Sigmoid colon (tissue), 4 donors: ENCODE measurements around the gene ANKS6.

Experiments
- EP300 ChIP-seq, 4 donors: sonication (generic); formaldehyde crosslinking; IDR thresholded peaks; one replicate each; pipeline ENCODE4 v1.6.1; 2017; ENCODE audit warnings: antibody characterized with exemption in 4 of 4
- POLR2A ChIP-seq, 2 donors: fragments of 450-650 bp; IDR thresholded peaks; one replicate each; pipeline ENCODE4 v1.6.1; 2016; ENCODE audit warnings: antibody characterized with exemption in 2 of 2, mild to moderate bottlenecking in 2 of 2, moderate library complexity in 2 of 2
- TF ChIP-seq, protein P1 (sequence below), 4 experiments: fragments of 450-650 bp in 3 of 4; fragments of 200-600 bp in 1 of 4; IDR thresholded peaks; one replicate each; pipeline ENCODE4 v1.5.1; 2016 to 2019; ENCODE audit warnings: antibody characterized with exemption in 4 of 4, mild to moderate bottlenecking in 3 of 4, moderate library complexity in 2 of 4

DNA sequence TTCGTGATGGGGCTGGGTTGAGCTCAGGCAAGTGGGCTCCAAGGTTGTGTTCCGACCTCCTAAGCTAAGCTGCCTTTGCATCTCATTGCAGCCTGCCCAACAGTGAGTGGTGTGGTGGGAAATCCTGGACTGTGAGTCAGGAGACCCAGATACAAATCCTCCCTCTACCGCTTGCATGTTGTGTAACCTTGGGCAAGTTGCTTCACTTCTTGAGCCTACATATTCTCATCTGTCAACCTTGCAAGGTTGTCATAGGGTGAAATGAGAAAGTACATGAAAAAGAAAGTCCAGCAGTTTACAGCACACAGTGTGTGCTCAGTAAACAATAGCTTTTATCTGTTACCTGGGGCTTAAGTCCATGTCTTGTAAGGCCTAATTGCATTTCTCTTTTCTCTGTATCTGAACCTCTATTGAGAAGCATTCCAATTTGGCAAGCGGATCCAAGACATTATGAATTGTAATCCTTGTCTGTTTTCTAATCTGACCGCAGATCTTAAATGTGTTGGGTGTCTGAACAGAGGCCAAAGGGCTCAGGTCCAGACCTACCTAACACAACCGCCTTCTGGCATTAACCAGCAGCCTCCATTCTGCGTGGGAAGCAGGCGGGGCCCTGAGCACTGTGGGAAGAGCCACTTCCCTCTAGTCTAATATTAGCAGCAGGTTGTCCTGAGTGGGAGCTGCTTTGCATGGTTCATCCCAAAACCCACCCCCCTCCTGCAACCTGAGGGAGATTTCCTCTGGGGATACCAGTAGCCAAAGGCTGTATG lies 9.3 kb upstream of the ANKS6 start:
- TF ChIP-seq, protein P1, sequence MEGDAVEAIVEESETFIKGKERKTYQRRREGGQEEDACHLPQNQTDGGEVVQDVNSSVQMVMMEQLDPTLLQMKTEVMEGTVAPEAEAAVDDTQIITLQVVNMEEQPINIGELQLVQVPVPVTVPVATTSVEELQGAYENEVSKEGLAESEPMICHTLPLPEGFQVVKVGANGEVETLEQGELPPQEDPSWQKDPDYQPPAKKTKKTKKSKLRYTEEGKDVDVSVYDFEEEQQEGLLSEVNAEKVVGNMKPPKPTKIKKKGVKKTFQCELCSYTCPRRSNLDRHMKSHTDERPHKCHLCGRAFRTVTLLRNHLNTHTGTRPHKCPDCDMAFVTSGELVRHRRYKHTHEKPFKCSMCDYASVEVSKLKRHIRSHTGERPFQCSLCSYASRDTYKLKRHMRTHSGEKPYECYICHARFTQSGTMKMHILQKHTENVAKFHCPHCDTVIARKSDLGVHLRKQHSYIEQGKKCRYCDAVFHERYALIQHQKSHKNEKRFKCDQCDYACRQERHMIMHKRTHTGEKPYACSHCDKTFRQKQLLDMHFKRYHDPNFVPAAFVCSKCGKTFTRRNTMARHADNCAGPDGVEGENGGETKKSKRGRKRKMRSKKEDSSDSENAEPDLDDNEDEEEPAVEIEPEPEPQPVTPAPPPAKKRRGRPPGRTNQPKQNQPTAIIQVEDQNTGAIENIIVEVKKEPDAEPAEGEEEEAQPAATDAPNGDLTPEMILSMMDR (IDR thresholded peaks at IDR 0.05): no peak
- no peak for TF ChIP-seq POLR2A (IDR thresholded peaks at IDR 0.05)
- TF ChIP-seq EP300 (IDR thresholded peaks at IDR 0.05): no peak
